SU-DHL-6 (cell line): Measurements from ENCODE around the gene JMJD4.

Source experiments
- H2AFZ ChIP-seq: fragments of 200-600 bp; sonication (generic); 2 replicates; pipeline ENCODE4 v1.6.1; 2014; ENCODE audit warnings: low read depth, mild to moderate bottlenecking, moderate library complexity, mixed read lengths, antibody characterized with exemption, low read length; ENCODE audit not compliant: severe bottlenecking
- H3F3A ChIP-seq: fragments of 200-600 bp; shearing (Covaris generic); 2 replicates; pipeline ENCODE4 v1.6.0; 2016; ENCODE audit warnings: antibody characterized with exemption, mild to moderate bottlenecking; ENCODE audit not compliant: insufficient read depth
- H3K27ac ChIP-seq: fragments of 200-600 bp; sonication (generic); 2 replicates; pipeline ENCODE4 v1.5.1; 2016; ENCODE audit warnings: low read depth, mild to moderate bottlenecking, low read length, moderate library complexity, mixed read lengths
- H3K27me3 ChIP-seq: fragments of 200-600 bp; sonication (generic), shearing (Covaris generic); 2 replicates; pipeline ENCODE4 v1.6.0; 2014; ENCODE audit warnings: mild to moderate bottlenecking, low read length
- H3K36me3 ChIP-seq: fragments of 200-600 bp; sonication (generic); 2 replicates; pipeline ENCODE4 v1.6.1; 2014; ENCODE audit warnings: mild to moderate bottlenecking, low read length, mixed read lengths
- H3K4me2 ChIP-seq: fragments of 300-600, 200-600 bp; shearing (Covaris generic), sonication (generic); 2 replicates; pipeline ENCODE4 v1.6.0; 2014; ENCODE audit warnings: low read length, low read depth, mild to moderate bottlenecking; ENCODE audit not compliant: poor library complexity, severe bottlenecking
- H3K4me3 ChIP-seq: fragments of 200-600 bp; sonication (generic); 2 replicates; pipeline ENCODE4 v1.5.1; 2014; ENCODE audit warnings: antibody characterized with exemption, low read length, mild to moderate bottlenecking, mixed read lengths; ENCODE audit not compliant: insufficient read depth, poor library complexity, severe bottlenecking
- H3K79me2 ChIP-seq: fragments of 200-600 bp; sonication (generic); 2 replicates; pipeline ENCODE4 v1.6.1; 2014; ENCODE audit warnings: mild to moderate bottlenecking, low read length, moderate library complexity; ENCODE audit not compliant: insufficient read depth
- H3K9ac ChIP-seq: fragments of 200-600 bp; sonication (generic); 2 replicates; pipeline ENCODE4 v1.7.0; 2014; ENCODE audit warnings: mild to moderate bottlenecking, low read length
- H3K9me2 ChIP-seq: fragments of 200-600 bp; sonication (generic); replicated peaks from 2 replicates; pipeline ENCODE4 v1.6.1; 2014; ENCODE audit warnings: low read length; ENCODE audit not compliant: insufficient read depth
- H3K9me3 ChIP-seq: fragments of 200-600 bp; sonication (generic); 2 replicates; pipeline ENCODE4 v1.6.1; 2014; ENCODE audit warnings: low read length, mixed read lengths; ENCODE audit not compliant: insufficient read depth
- H4K20me1 ChIP-seq: fragments of 200-600 bp; sonication (generic); 2 replicates; pipeline ENCODE4 v1.6.1; 2014; ENCODE audit warnings: low read depth, mild to moderate bottlenecking, antibody characterized with exemption, low read length, moderate library complexity, mixed read lengths
- CTCF ChIP-seq: fragments of 200-600 bp; sonication (generic); IDR thresholded peaks from one replicate; pipeline ENCODE4 v1.5.1; 2017; ENCODE audit warnings: antibody characterized with exemption, mild to moderate bottlenecking, low read length, moderate library complexity; ENCODE audit not compliant: insufficient read depth, poor library complexity, severe bottlenecking
- EZH2phosphoT487 ChIP-seq: fragments of 200-600 bp; sonication (generic), shearing (Covaris generic); conservative IDR thresholded peaks from 2 replicates; pipeline ENCODE4 v1.6.1; 2018; ENCODE audit warnings: mild to moderate bottlenecking, antibody characterized with exemption, low read length, moderate library complexity, mixed read lengths

JMJD4 gene

DNA sequence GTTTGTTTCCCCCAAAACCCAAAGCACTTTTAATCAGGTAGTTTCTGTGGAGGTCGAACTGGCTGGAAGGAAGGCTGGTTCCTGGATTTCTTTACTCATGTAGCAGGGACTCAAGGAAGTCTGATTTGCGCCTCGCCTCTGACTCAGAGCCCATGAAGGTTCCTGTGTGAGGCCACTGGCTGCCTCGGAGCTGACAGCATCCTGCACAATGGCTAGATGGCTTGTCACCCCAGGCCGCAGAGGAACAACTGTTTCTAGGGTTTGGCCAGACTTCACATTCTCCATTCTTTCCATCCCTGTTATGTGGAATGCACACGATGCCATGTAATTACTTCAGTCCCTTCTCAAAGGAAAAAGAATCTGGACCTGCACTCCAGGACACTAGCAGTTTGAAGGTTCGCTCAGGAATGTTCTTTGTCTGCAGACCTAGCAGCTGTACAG is 41.2 kb upstream of the JMJD4 start:
- Histone ChIP-seq H3K9me3 (no peaks in the 10 kb centered on the region), H3K79me2 (no peaks in the 10 kb centered on the region), H4K20me1 (no peaks in the 10 kb centered on the region), H3K27ac (no peak overlapping the region), H3K4me3 (no peak overlapping the region), H3F3A (no peaks in the 10 kb centered on the region), H3K36me3 (no peaks in the 10 kb centered on the region), H2AFZ (no peak overlapping the region), H3K9ac (no peak overlapping the region), H3K27me3 (no peaks in the 10 kb centered on the region), H3K4me2 (no peak overlapping the region), H3K9me2 (no peaks in the 10 kb centered on the region)
- TF ChIP-seq CTCF (no peak), EZH2phosphoT487 (no peak)

DNA sequence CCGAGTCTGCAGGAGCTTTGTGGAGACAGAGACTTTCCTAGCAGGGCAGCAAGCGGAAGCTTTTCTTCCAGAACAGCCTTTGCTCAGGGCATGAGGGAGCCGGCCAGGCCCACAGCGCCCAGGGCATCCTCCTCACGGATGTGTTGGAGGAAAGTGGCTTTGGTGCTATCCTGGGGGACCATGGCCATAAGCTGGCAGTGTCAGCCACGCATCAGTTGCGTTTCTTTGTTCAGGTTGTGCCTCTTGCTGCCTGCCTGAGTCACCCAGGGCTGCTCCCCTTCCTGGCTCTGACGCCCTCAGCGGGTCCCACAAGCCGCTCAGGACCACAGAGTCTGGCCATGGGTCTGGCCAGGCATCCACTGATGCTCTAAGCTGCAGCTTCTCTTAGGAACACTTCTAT is 40.7 kb upstream of the JMJD4 start:
- Histone ChIP-seq H4K20me1 (no peaks in the 10 kb centered on the region), H3K9me2 (no peaks in the 10 kb centered on the region), H3F3A (no peaks in the 10 kb centered on the region), H3K4me2 (no peak overlapping the region), H3K27me3 (no peaks in the 10 kb centered on the region), H3K4me3 (no peak overlapping the region), H2AFZ (no peak overlapping the region), H3K27ac (no peak overlapping the region), H3K9me3 (no peaks in the 10 kb centered on the region), H3K36me3 (no peaks in the 10 kb centered on the region), H3K9ac (no peak overlapping the region), H3K79me2 (no peaks in the 10 kb centered on the region)
- TF ChIP-seq EZH2phosphoT487 (no peak), CTCF (no peak)

- H3K9me2 ChIP-seq, result no peaks in the 10 kb centered on the region
- no peaks in the 10 kb centered on the region for H3K9me3 ChIP-seq
- no peak overlapping the region for H3K9ac ChIP-seq
- TF ChIP-seq EZH2phosphoT487, result no peak
- no peak for TF ChIP-seq CTCF
- H3K79me2 ChIP-seq, result no peaks in the 10 kb centered on the region
- H3F3A ChIP-seq, result no peaks in the 10 kb centered on the region
- no peak overlapping the region for H3K4me2 ChIP-seq
- no peak overlapping the region for H3K27ac ChIP-seq
- no peaks in the 10 kb centered on the region for H3K27me3 ChIP-seq
- no peaks in the 10 kb centered on the region for H4K20me1 ChIP-seq
- no peak overlapping the region for H2AFZ ChIP-seq
- H3K36me3 ChIP-seq, result no peaks in the 10 kb centered on the region
- no peak overlapping the region for H3K4me3 ChIP-seq
These were observed 39.9 kb upstream of the JMJD4 start for GRCh38 chr1:227774821-227775661.
